Neural cell (in vitro differentiated cells): ENCODE data around the gene COG5. TPM values are rescaled to one million over a fixed set of nuclear protein-coding genes. Genes with fewer than 3 reads are reported as not detected.
A peak's percentile ranks its signal among the peaks of the same experiment; 100 is the strongest.

Experiments
- H2AFZ ChIP-seq: fragments of 200-600, 300-800 bp; sonication (generic), shearing (Covaris generic); 2 replicates; pipeline ENCODE4 v1.6.0; 2014; ENCODE audit warnings: low read depth, mild to moderate bottlenecking, antibody characterized with exemption, low read length, moderate library complexity
- H3F3A ChIP-seq: fragments of 200-600 bp; shearing (Covaris generic); 2 replicates; pipeline ENCODE4 v1.6.1; 2016; ENCODE audit warnings: mild to moderate bottlenecking, moderate library complexity, mixed read lengths, antibody characterized with exemption, low read length; ENCODE audit not compliant: insufficient read depth, poor library complexity, severe bottlenecking
- H3K27ac ChIP-seq: fragments of 200-600, 300-800 bp; sonication (generic), shearing (Covaris generic); 2 replicates; pipeline ENCODE4 v1.5.1; 2014; ENCODE audit warnings: mild to moderate bottlenecking, low read length, moderate library complexity
- H3K27me3 ChIP-seq: fragments of 300-800, 200-600 bp; sonication (generic), shearing (Covaris generic); 2 replicates; pipeline ENCODE4 v1.6.0; 2014; ENCODE audit warnings: mild to moderate bottlenecking, low read depth, low read length, moderate library complexity; ENCODE audit not compliant: insufficient read depth
- H3K36me3 ChIP-seq: fragments of 300-800, 200-600 bp; sonication (generic), shearing (Covaris generic); 2 replicates; pipeline ENCODE4 v1.5.1; 2014; ENCODE audit warnings: mild to moderate bottlenecking, antibody characterized with exemption, low read length, moderate library complexity; ENCODE audit not compliant: insufficient read depth
- H3K4me2 ChIP-seq: fragments of 300-800, 200-600 bp; sonication (generic), shearing (Covaris generic); 2 replicates; pipeline ENCODE4 v1.6.0; 2014; ENCODE audit warnings: mild to moderate bottlenecking, low read length
- H3K4me3 ChIP-seq: fragments of 300-800, 200-600 bp; sonication (generic), shearing (Covaris generic); 2 replicates; pipeline ENCODE4 v1.5.1; 2014; ENCODE audit warnings: mild to moderate bottlenecking, low read length, moderate library complexity
- H3K79me2 ChIP-seq: fragments of 200-600 bp; shearing (Covaris generic); replicated peaks from 2 replicates; pipeline ENCODE4 v1.6.0; 2014; ENCODE audit warnings: mild to moderate bottlenecking, low read length, moderate library complexity; ENCODE audit not compliant: insufficient read depth
- H3K9ac ChIP-seq: fragments of 300-800, 200-600 bp; sonication (generic), shearing (Covaris generic); 2 replicates; pipeline ENCODE4 v1.6.1; 2016; ENCODE audit warnings: mild to moderate bottlenecking, low read length, mixed read lengths
- H3K9me2 ChIP-seq: fragments of 200-600 bp; shearing (Covaris generic); 2 replicates; pipeline ENCODE4 v1.6.1; 2016; ENCODE audit warnings: mild to moderate bottlenecking, low read length, mixed read lengths; ENCODE audit not compliant: insufficient read depth
- H3K9me3 ChIP-seq: fragments of 200-600, 300-800 bp; sonication (generic), shearing (Covaris generic); 2 replicates; pipeline ENCODE4 v1.6.1; 2016; ENCODE audit warnings: mild to moderate bottlenecking, mixed run types, low read length, moderate library complexity, mixed read lengths
- H4K20me1 ChIP-seq: fragments of 200-600 bp; shearing (Covaris generic); 2 replicates; pipeline ENCODE4 v1.6.1; 2016; ENCODE audit warnings: mild to moderate bottlenecking, mixed run types; ENCODE audit not compliant: insufficient read depth
- CTCF ChIP-seq: fragments of 450-650 bp; IDR thresholded peaks from 2 replicates; pipeline ENCODE4 v1.5.1; 2014; ENCODE audit warnings: antibody characterized with exemption, mild to moderate bottlenecking, moderate library complexity; ENCODE audit not compliant: poor library complexity, severe bottlenecking
- EP300 ChIP-seq: fragments of 450-650 bp; conservative IDR thresholded peaks from 2 replicates; pipeline ENCODE4 v1.6.1; 2014; ENCODE audit warnings: antibody characterized with exemption, mild to moderate bottlenecking, moderate library complexity; ENCODE audit not compliant: poor library complexity, severe bottlenecking
- EZH2 ChIP-seq: fragments of 200-600, 300-800 bp; shearing (Covaris generic), sonication (generic); IDR thresholded peaks from 2 replicates; pipeline ENCODE4 v1.6.1; 2014; ENCODE audit warnings: antibody characterized with exemption, low read length, borderline replicate concordance, mild to moderate bottlenecking; ENCODE audit not compliant: insufficient read depth, poor library complexity, severe bottlenecking
- MXI1 ChIP-seq: fragments of 450-650 bp; conservative IDR thresholded peaks from 2 replicates; pipeline ENCODE4 v1.6.1; 2014; ENCODE audit warnings: antibody characterized with exemption, mild to moderate bottlenecking; ENCODE audit not compliant: poor library complexity, severe bottlenecking
- POLR2AphosphoS5 ChIP-seq: IDR thresholded peaks from 2 replicates; pipeline ENCODE4 v1.6.1; 2012
- RAD21 ChIP-seq: fragments of 450-650 bp; conservative IDR thresholded peaks from 2 replicates; pipeline ENCODE4 v1.6.1; 2014; ENCODE audit warnings: antibody characterized with exemption, mild to moderate bottlenecking, moderate library complexity
- REST ChIP-seq: IDR thresholded peaks from 2 replicates; pipeline ENCODE4 v1.6.1; 2012; ENCODE audit warnings: borderline replicate concordance
- SMC3 ChIP-seq: fragments of 450-650 bp; conservative IDR thresholded peaks from 2 replicates; pipeline ENCODE4 v1.6.1; 2014; ENCODE audit warnings: antibody characterized with exemption, mild to moderate bottlenecking, moderate library complexity; ENCODE audit not compliant: poor library complexity
- TAF1 ChIP-seq: IDR thresholded peaks from 2 replicates; pipeline ENCODE4 v1.6.1; 2012; ENCODE audit warnings: low read depth
- polyA plus RNA-seq: library from polyadenylated mRNA; depleted of rRNA; stranded (reverse); fragments of >200 nt; gene quantifications from 2 replicates; pipeline ENCODE4 v1.2.3, GENCODE V29; 2014

The COG5 gene
- polyA plus RNA-seq, 1 donor from 2014 or later: 13.3 TPM

- Histone ChIP-seq H4K20me1 (no peaks in the 10 kb centered on the region), H3K27ac (peak overlapping the region; percentile 10)
Measured at GRCh38 chr7:107474104-107474521, 89.6 kb downstream of the COG5 start.

GRCh38 chr7:107472116-107472515 is 91.6 kb downstream of the COG5 start:
- no peak overlapping the region for H3K27ac ChIP-seq
- H3K9me3 ChIP-seq: no peaks in the 10 kb centered on the region
- H3K9me2 ChIP-seq: no peaks in the 10 kb centered on the region
- peak overlapping the region; percentile 63 for H3K9ac ChIP-seq
- H3K36me3 ChIP-seq: no peaks in the 10 kb centered on the region
- no peak overlapping the region for H2AFZ ChIP-seq
- no peaks in the 10 kb centered on the region for H3F3A ChIP-seq
- TF ChIP-seq SMC3 (no peak), POLR2AphosphoS5 (no peak), EZH2 (no peak), RAD21 (no peak), MXI1 (no peak), EP300 (no peak), TAF1 (no peak), REST (no peak), CTCF (no peak)
- H3K79me2 ChIP-seq: peaks cover 19% of the 10 kb centered on the region
- peak overlapping the region; percentile 72 for H3K4me2 ChIP-seq
- H4K20me1 ChIP-seq: no peaks in the 10 kb centered on the region
- no peaks in the 10 kb centered on the region for H3K27me3 ChIP-seq
- peak overlapping the region; percentile 66 for H3K4me3 ChIP-seq

More at GRCh38 chr7:107474104-107474521, 89.6 kb downstream of the COG5 start:
- Histone ChIP-seq H3K4me3 (peak overlapping the region; percentile 66), H3K9ac (no peak overlapping the region), H3K79me2 (peaks cover 19% of the 10 kb centered on the region), H3F3A (no peaks in the 10 kb centered on the region), H3K4me2 (peak overlapping the region; percentile 72), H2AFZ (no peak overlapping the region), H3K9me3 (no peaks in the 10 kb centered on the region), H3K9me2 (peaks cover 2% of the 10 kb centered on the region), H3K27me3 (no peaks in the 10 kb centered on the region), H3K36me3 (no peaks in the 10 kb centered on the region)
- no peak for TF ChIP-seq CTCF
- TF ChIP-seq SMC3: no peak
